ENCODE results near the gene ZCWPW1.
A peak's percentile ranks its signal among the peaks of the same experiment; 100 is the strongest.

ZCWPW1 gene

GRCh38 chr7:100432053-100432452, 3.5 kb upstream of the ZCWPW1 start:
- peak; percentile 50 for DNase-seq

GRCh38 chr7:100431286-100431735, 2.8 kb upstream of the ZCWPW1 start:
- DNase-seq: no peak

- DNase-seq: peak; percentile 36
These were observed 2.2 kb upstream of the ZCWPW1 start for GRCh38 chr7:100430493-100431285.

- peak; percentile 94 for DNase-seq
These were observed 1.4 kb upstream of the ZCWPW1 start, which contains the start of gene MEPCE for GRCh38 chr7:100429637-100430492. Gene MEPCE (plus strand): TSS chr7:100429831. CDS start chr7:100430019, 188 bp downstream.

- peak; percentile 99 for DNase-seq
These were observed 599 bp upstream of the ZCWPW1 start for GRCh38 chr7:100428967-100429636.

GRCh38 chr7:100427762-100428198, 723 bp downstream of the ZCWPW1 start:
- DNase-seq: no peak

GRCh38 chr7:100426516-100426915, 2.0 kb downstream of the ZCWPW1 start:
- no peak for DNase-seq

GRCh38 chr7:100425347-100425746, 3.2 kb downstream of the ZCWPW1 start:
- no peak for DNase-seq

- DNase-seq: no peak
These were observed 5.2 kb downstream of the ZCWPW1 start for GRCh38 chr7:100423315-100423714.

- DNase-seq: no peak
These were observed 8.8 kb downstream of the ZCWPW1 start for GRCh38 chr7:100419660-100420226.

- no peak for DNase-seq
These were observed 9.4 kb downstream of the ZCWPW1 start for GRCh38 chr7:100418930-100419659.

GRCh38 chr7:100415448-100415847, 13.1 kb downstream of the ZCWPW1 start:
- DNase-seq: no peak

GRCh38 chr7:100413889-100414288, 14.6 kb downstream of the ZCWPW1 start:
- DNase-seq: no peak

- no peak for DNase-seq
These were observed 15.2 kb downstream of the ZCWPW1 start for GRCh38 chr7:100413346-100413745.

GRCh38 chr7:100411101-100411500, 17.4 kb downstream of the ZCWPW1 start:
- no peak for DNase-seq

- peak; percentile 67 for DNase-seq
These were observed 21.0 kb downstream of the ZCWPW1 start for GRCh38 chr7:100407285-100408180.

GRCh38 chr7:100406767-100407166, 21.7 kb downstream of the ZCWPW1 start:
- no peak for DNase-seq

- no peak for DNase-seq
These were observed 26.3 kb downstream of the ZCWPW1 start for GRCh38 chr7:100402241-100402640.

- DNase-seq: no peak
These were observed 26.7 kb downstream of the ZCWPW1 start for GRCh38 chr7:100401811-100402210.

GRCh38 chr7:100400656-100401055, 27.8 kb downstream of the ZCWPW1 start:
- DNase-seq: peak; percentile 50

GRCh38 chr7:100400041-100400440, 28.5 kb downstream of the ZCWPW1 start:
- DNase-seq: no peak

Data from hematopoietic multipotent progenitor cell treated with erythropoietin and hydrocortisone succinate and interleukin-3 and kit ligand, for 8 days (in vitro differentiated cells).